Left cardiac atrium (tissue), 4 donors: Measurements from ENCODE around the gene BAIAP3. TPM values are rescaled to one million over a fixed set of nuclear protein-coding genes. Genes with fewer than 3 reads are reported as not detected.
"Not testable (repeated sequence)": the region's sequence is repeated elsewhere in the genome, so short reads cannot be mapped to it uniquely, and the experiment has no call there.

Experiments
- ATAC-seq, 2 donors: fragments of 200-7000 bp; cut with Tn5 transposase; one replicate each; pipeline ENCODE4 v1.9.1; 2020; ENCODE audit warnings: mild to moderate bottlenecking in 2 of 2, moderate library complexity in 2 of 2
- DNase-seq: peaks from one replicate; pipeline ENCODE4 v3.0.0-alpha.2; 2020
- intact Hi-C, 2 donors: fragments of 100-400 bp; cut with DNase I; formaldehyde crosslinking; loops; one replicate each; pipeline versions ENCODE4 v1.14.1 to v1.15.1; 2022 to 2023
- total RNA-seq, 2 donors: library from RNA; stranded (reverse); fragmentation: NEBNext Ultra II Directional; extraction: Animal tissue kit (Norgen Biotek cat#: 25700); gene quantifications; one replicate each; pipeline ENCODE4 v1.2.1, GENCODE V29; 2021
- donor health status: DM: no; HTN: yes; CAD: no.
- donor health status: DM: no; HTN: yes; CAD: no; lungs with severe emphysema.
- donor health status: DM: yes; HTN: yes; CAD: no.
- donor health status: Dilated cardiomyopathy.

The BAIAP3 gene
- total RNA-seq, 2 donors from 2014 or later = 0.99 to 2.7 TPM

GRCh38 chr16:1328136-1328535, 5.3 kb upstream of the BAIAP3 start:
- ATAC-seq, intact Hi-C loops, DNase-seq: not testable (repeated sequence)

- intact Hi-C loops, ATAC-seq, DNase-seq: not testable (repeated sequence)
Observed at GRCh38 chr16:1328961-1329360, 4.5 kb upstream of the BAIAP3 start.

- DNase-seq (no peak), ATAC-seq (no peak)
- intact Hi-C loops = no loop called here
Observed at GRCh38 chr16:1330260-1330914, 3.1 kb upstream of the BAIAP3 start.

GRCh38 chr16:1330931-1331711, 2.3 kb upstream of the BAIAP3 start:
- ATAC-seq (no peak), DNase-seq (no peak)
- intact Hi-C loops = no loop called here

GRCh38 chr16:1331712-1332617, 1.5 kb upstream of the BAIAP3 start:
- intact Hi-C loops = no loop called here
- DNase-seq (peak; percentile 62), ATAC-seq (peak in 1 of 2 donors; percentile 20)

- DNase-seq = no peak
- intact Hi-C loops = no loop called here
- ATAC-seq = no peak
Observed at GRCh38 chr16:1332618-1333148, 762 bp upstream of the BAIAP3 start.

GRCh38 chr16:1333854-1334700, 632 bp downstream of the BAIAP3 start:
- ATAC-seq (no peak), DNase-seq (no peak)
- intact Hi-C loops = no loop called here

GRCh38 chr16:1334739-1335138, 1.3 kb downstream of the BAIAP3 start:
- intact Hi-C loops = no loop called here
- ATAC-seq (no peak), DNase-seq (no peak)

- intact Hi-C loops = no loop called here
- ATAC-seq = no peak
- DNase-seq = no peak
Observed at GRCh38 chr16:1335211-1335971, 1.9 kb downstream of the BAIAP3 start.

- no peak for ATAC-seq
- intact Hi-C loops = no loop called here
- DNase-seq = no peak
Observed at GRCh38 chr16:1335996-1336395, 2.6 kb downstream of the BAIAP3 start.

- ATAC-seq (no peak), DNase-seq (no peak)
- intact Hi-C loops = no loop called here
Observed at GRCh38 chr16:1336619-1337018, 3.2 kb downstream of the BAIAP3 start.

- DNase-seq = no peak
- intact Hi-C loops = no loop called here
- ATAC-seq = no peak
Observed at GRCh38 chr16:1337486-1337885, 4.0 kb downstream of the BAIAP3 start.

GRCh38 chr16:1338119-1338730, 4.8 kb downstream of the BAIAP3 start:
- DNase-seq (no peak), ATAC-seq (no peak)
- intact Hi-C loops = no loop called here

GRCh38 chr16:1338855-1339675, 5.6 kb downstream of the BAIAP3 start:
- no peak for DNase-seq
- intact Hi-C loops = no loop called here
- ATAC-seq = no peak

- no peak for DNase-seq
- ATAC-seq = no peak
- intact Hi-C loops = no loop called here
Observed at GRCh38 chr16:1340730-1341494, 7.5 kb downstream of the BAIAP3 start.
